H7 (cell line): ENCODE measurements around the gene STEAP3. TPM values are rescaled to one million over a fixed set of nuclear protein-coding genes. Genes with fewer than 3 reads are reported as not detected.

Source experiments
- DNase-seq: peaks from one replicate; pipeline ENCODE4 v3.0.0; 2012
- H3K27me3 ChIP-seq: 2 replicates; pipeline ENCODE4 v1.6.0; 2011; ENCODE audit warnings: mild to moderate bottlenecking, low read length; ENCODE audit not compliant: control insufficient read depth, insufficient read depth
- H3K36me3 ChIP-seq: replicated peaks from 2 replicates; pipeline ENCODE4 v1.5.1; 2011; ENCODE audit warnings: low read length; ENCODE audit not compliant: control insufficient read depth, insufficient read depth
- H3K4me3 ChIP-seq: 2 replicates; pipeline ENCODE4 v1.5.1; 2011; ENCODE audit warnings: low read depth, mild to moderate bottlenecking, control low read depth, low read length, moderate library complexity; ENCODE audit not compliant: insufficient read depth
- total RNA-seq: library from RNA; depleted of rRNA; stranded (reverse); fragments of >200 nt; shearing (Covaris generic); gene quantifications from 2 replicates; pipeline ENCODE4 v1.2.3, GENCODE V29; 2014

STEAP3 gene
- total RNA-seq, 1 experiment from 2014 or later, result 16.0 TPM

- H3K27me3 ChIP-seq, result no peaks in the 10 kb centered on the region
- H3K4me3 ChIP-seq, result no peak overlapping the region
- no peaks in the 10 kb centered on the region for H3K36me3 ChIP-seq
- no peak for DNase-seq
These were observed 33.1 kb upstream of the STEAP3 start for GRCh38 chr2:119190321-119191111.

- H3K27me3 ChIP-seq, result no peaks in the 10 kb centered on the region
- no peak for DNase-seq
- no peak overlapping the region for H3K4me3 ChIP-seq
- no peaks in the 10 kb centered on the region for H3K36me3 ChIP-seq
These were observed 30.7 kb upstream of the STEAP3 start for GRCh38 chr2:119192893-119193292.

GRCh38 chr2:119195001-119195400 is 28.6 kb upstream of the STEAP3 start:
- DNase-seq, result no peak
- Histone ChIP-seq H3K36me3 (no peaks in the 10 kb centered on the region), H3K27me3 (no peaks in the 10 kb centered on the region), H3K4me3 (no peak overlapping the region)

GRCh38 chr2:119195887-119196286 is 27.7 kb upstream of the STEAP3 start:
- no peak for DNase-seq
- H3K27me3 ChIP-seq, result no peaks in the 10 kb centered on the region; the same call in 1 of the 2 replicates
- no peaks in the 10 kb centered on the region for H3K36me3 ChIP-seq
- H3K4me3 ChIP-seq, result no peak overlapping the region

- Histone ChIP-seq H3K36me3 (no peaks in the 10 kb centered on the region), H3K27me3 (no peaks in the 10 kb centered on the region; the same call in 1 of the 2 replicates), H3K4me3 (no peak overlapping the region)
- DNase-seq, result peak; percentile 73
These were observed 27.1 kb upstream of the STEAP3 start for GRCh38 chr2:119196301-119197125.

GRCh38 chr2:119197126-119197405 is 26.6 kb upstream of the STEAP3 start:
- no peaks in the 10 kb centered on the region; the same call in 1 of the 2 replicates for H3K27me3 ChIP-seq
- no peak for DNase-seq
- H3K36me3 ChIP-seq, result no peaks in the 10 kb centered on the region
- H3K4me3 ChIP-seq, result no peak overlapping the region

- no peaks in the 10 kb centered on the region; the same call in 1 of the 2 replicates for H3K27me3 ChIP-seq
- H3K36me3 ChIP-seq, result no peaks in the 10 kb centered on the region
- DNase-seq, result no peak
- H3K4me3 ChIP-seq, result no peak overlapping the region
These were observed 25.9 kb upstream of the STEAP3 start for GRCh38 chr2:119197529-119198239.

- Histone ChIP-seq H3K27me3 (no peaks in the 10 kb centered on the region; the same call in 1 of the 2 replicates), H3K36me3 (no peaks in the 10 kb centered on the region), H3K4me3 (no peak overlapping the region)
- DNase-seq, result no peak
These were observed 25.3 kb upstream of the STEAP3 start for GRCh38 chr2:119198240-119198840.

- DNase-seq, result no peak
- Histone ChIP-seq H3K36me3 (no peaks in the 10 kb centered on the region), H3K27me3 (no peaks in the 10 kb centered on the region; the same call in 1 of the 2 replicates), H3K4me3 (no peak overlapping the region)
These were observed 21.8 kb upstream of the STEAP3 start for GRCh38 chr2:119201815-119202214.

- no peaks in the 10 kb centered on the region; the same call in 1 of the 2 replicates for H3K27me3 ChIP-seq
- no peak overlapping the region for H3K4me3 ChIP-seq
- DNase-seq, result no peak
- H3K36me3 ChIP-seq, result no peaks in the 10 kb centered on the region
These were observed 20.9 kb upstream of the STEAP3 start for GRCh38 chr2:119202610-119203310.

- DNase-seq, result no peak
- H3K4me3 ChIP-seq, result no peak overlapping the region
- no peaks in the 10 kb centered on the region; the same call in 1 of the 2 replicates for H3K27me3 ChIP-seq
- H3K36me3 ChIP-seq, result no peaks in the 10 kb centered on the region
These were observed 19.1 kb upstream of the STEAP3 start for GRCh38 chr2:119204525-119204924.

GRCh38 chr2:119205001-119205706 is 18.5 kb upstream of the STEAP3 start:
- H3K4me3 ChIP-seq, result no peak overlapping the region
- no peaks in the 10 kb centered on the region for H3K36me3 ChIP-seq
- no peak for DNase-seq
- no peaks in the 10 kb centered on the region; the same call in 1 of the 2 replicates for H3K27me3 ChIP-seq

GRCh38 chr2:119206201-119206600 is 17.4 kb upstream of the STEAP3 start:
- no peaks in the 10 kb centered on the region for H3K27me3 ChIP-seq
- no peak for DNase-seq
- H3K4me3 ChIP-seq, result no peak overlapping the region
- H3K36me3 ChIP-seq, result no peaks in the 10 kb centered on the region
